Spleen (tissue), 7 donors: Measurements from ENCODE around the gene CENPW.

Source experiments
- CTCF ChIP-seq, 11 experiments: fragments of 200-600 bp in 7 of 11; fragments of 450-650 bp in 4 of 11; sonication (generic) in 4 of 11; IDR thresholded peaks in 8 of 11; conservative IDR thresholded peaks in 3 of 11; 1 replicate in 7 of 11; 2 replicates in 4 of 11; pipeline versions ENCODE4 v1.4.0 to v1.8.0; 2016 to 2021; ENCODE audit warnings: antibody characterized with exemption in 11 of 11, inconsistent platforms in 4 of 11, mild to moderate bottlenecking in 1 of 11
- POLR2A ChIP-seq, 3 donors: fragments of 450-650 bp; IDR thresholded peaks; one replicate each; pipeline ENCODE4 v1.5.1; 2017; ENCODE audit warnings: antibody characterized with exemption in 3 of 3, mild to moderate bottlenecking in 1 of 3
- donor health status: DM: no; HTN: no; CAD: no; lungs with moderate emphysema.
- donor health status: DM: no; HTN: no; CAD: no.
- donor health status: DM: no; HTN: no; CAD: no.

GRCh38 chr6:126352514-126352913 lies 12.6 kb downstream of the CENPW start:
- TF ChIP-seq CTCF (IDR thresholded peaks at IDR 0.05 in 8 of 11, conservative IDR thresholded peaks at IDR 0.05 in 3 of 11) (no peak), POLR2A (IDR thresholded peaks at IDR 0.05) (no peak)
